Astrocyte (in vitro differentiated cells and primary cell): ENCODE measurements around the gene MIA3. TPM values are rescaled to one million over a fixed set of nuclear protein-coding genes. Genes with fewer than 3 reads are reported as not detected.
A peak's percentile ranks its signal among the peaks of the same experiment; 100 is the strongest.

Experiments
- DNase-seq: peaks from one replicate; pipeline ENCODE4 v3.0.0-alpha.2; 2010; ENCODE audit warnings: low read depth
- FAIRE-seq: peaks from 2 replicates; lab custom pipeline; 2011; peaks lifted over from hg19 to GRCh38; lab: Jason Lieb, UNC
- H2AFZ ChIP-seq: 2 replicates; pipeline ENCODE4 v1.6.0; 2012; ENCODE audit warnings: low read depth, low read length, inconsistent platforms
- H3K27ac ChIP-seq: 2 replicates; pipeline ENCODE4 v1.5.1; 2011; ENCODE audit warnings: low read depth, low read length, inconsistent platforms
- H3K27me3 ChIP-seq: 2 replicates; pipeline ENCODE4 v1.6.0; 2011; ENCODE audit warnings: low read length, inconsistent platforms; ENCODE audit not compliant: insufficient read depth
- H3K36me3 ChIP-seq: 2 replicates; pipeline ENCODE4 v1.5.1; 2011; ENCODE audit warnings: low read length, inconsistent platforms; ENCODE audit not compliant: insufficient read depth
- H3K4me1 ChIP-seq: 2 replicates; pipeline ENCODE4 v1.5.1; 2011; ENCODE audit warnings: low read length, inconsistent platforms; ENCODE audit not compliant: insufficient read depth
- H3K4me2 ChIP-seq: 2 replicates; pipeline ENCODE4 v1.6.0; 2012; ENCODE audit warnings: low read length, inconsistent platforms
- H3K4me3 ChIP-seq: 2 replicates; pipeline ENCODE4 v1.5.1; 2011; ENCODE audit warnings: low read depth, mild to moderate bottlenecking, low read length, inconsistent platforms; ENCODE audit not compliant: insufficient read depth
- H3K79me2 ChIP-seq: 2 replicates; pipeline ENCODE4 v1.6.0; 2012; ENCODE audit warnings: mild to moderate bottlenecking, low read length, inconsistent platforms; ENCODE audit not compliant: insufficient read depth
- H3K9ac ChIP-seq: 2 replicates; pipeline ENCODE4 v1.6.0; 2012; ENCODE audit warnings: mild to moderate bottlenecking, low read length, inconsistent platforms
- H3K9me3 ChIP-seq: 2 replicates; pipeline ENCODE4 v1.5.1; 2012; ENCODE audit warnings: low read depth, mild to moderate bottlenecking, low read length, inconsistent platforms; ENCODE audit not compliant: insufficient read depth
- H4K20me1 ChIP-seq: 2 replicates; pipeline ENCODE4 v1.6.0; 2012; ENCODE audit warnings: low read length, inconsistent platforms; ENCODE audit not compliant: insufficient read depth
- H3K27ac Mint-ChIP-seq: one replicate; pipeline ENCODE4 v1.8.0; 2021; ENCODE audit warnings: mild to moderate bottlenecking, mixed read lengths; ENCODE audit not compliant: unreplicated experiment
- H3K27me3 Mint-ChIP-seq: one replicate; pipeline ENCODE4 v1.8.0; 2021; ENCODE audit warnings: low read depth, mixed read lengths; ENCODE audit not compliant: unreplicated experiment
- H3K36me3 Mint-ChIP-seq: one replicate; pipeline ENCODE4 v1.8.0; 2021; ENCODE audit warnings: low read depth, mixed read lengths; ENCODE audit not compliant: unreplicated experiment
- H3K4me1 Mint-ChIP-seq: one replicate; pipeline ENCODE4 v1.8.0; 2021; ENCODE audit warnings: low read depth, mixed read lengths; ENCODE audit not compliant: unreplicated experiment
- H3K4me3 Mint-ChIP-seq: one replicate; pipeline ENCODE4 v1.8.0; 2021; ENCODE audit warnings: mild to moderate bottlenecking, moderate library complexity, mixed read lengths; ENCODE audit not compliant: unreplicated experiment
- H3K9me3 Mint-ChIP-seq: one replicate; pipeline ENCODE4 v1.8.0; 2021; ENCODE audit warnings: mild to moderate bottlenecking, mixed read lengths; ENCODE audit not compliant: unreplicated experiment
- EZH2 ChIP-seq: IDR thresholded peaks from 2 replicates; pipeline ENCODE4 v1.6.1; 2012; ENCODE audit warnings: mild to moderate bottlenecking, low read length, inconsistent platforms; ENCODE audit not compliant: insufficient read depth
- total RNA-seq: library from RNA; stranded (reverse); gene quantifications from 2 replicates; pipeline ENCODE4 v1.2.1, GENCODE V29; 2021
- TF ChIP-seq, protein P1 (sequence below): IDR thresholded peaks from 2 replicates; pipeline ENCODE4 v1.5.1; 2011; ENCODE audit warnings: low read depth, mild to moderate bottlenecking, inconsistent platforms, low read length, moderate library complexity; ENCODE audit not compliant: insufficient read depth

Gene MIA3
- total RNA-seq, 1 donor from 2014 or later, result 63.5 TPM

GRCh38 chr1:222704260-222704659 lies 86.4 kb downstream of the MIA3 start:
- no peak for TF ChIP-seq EZH2
- TF ChIP-seq, protein P1, sequence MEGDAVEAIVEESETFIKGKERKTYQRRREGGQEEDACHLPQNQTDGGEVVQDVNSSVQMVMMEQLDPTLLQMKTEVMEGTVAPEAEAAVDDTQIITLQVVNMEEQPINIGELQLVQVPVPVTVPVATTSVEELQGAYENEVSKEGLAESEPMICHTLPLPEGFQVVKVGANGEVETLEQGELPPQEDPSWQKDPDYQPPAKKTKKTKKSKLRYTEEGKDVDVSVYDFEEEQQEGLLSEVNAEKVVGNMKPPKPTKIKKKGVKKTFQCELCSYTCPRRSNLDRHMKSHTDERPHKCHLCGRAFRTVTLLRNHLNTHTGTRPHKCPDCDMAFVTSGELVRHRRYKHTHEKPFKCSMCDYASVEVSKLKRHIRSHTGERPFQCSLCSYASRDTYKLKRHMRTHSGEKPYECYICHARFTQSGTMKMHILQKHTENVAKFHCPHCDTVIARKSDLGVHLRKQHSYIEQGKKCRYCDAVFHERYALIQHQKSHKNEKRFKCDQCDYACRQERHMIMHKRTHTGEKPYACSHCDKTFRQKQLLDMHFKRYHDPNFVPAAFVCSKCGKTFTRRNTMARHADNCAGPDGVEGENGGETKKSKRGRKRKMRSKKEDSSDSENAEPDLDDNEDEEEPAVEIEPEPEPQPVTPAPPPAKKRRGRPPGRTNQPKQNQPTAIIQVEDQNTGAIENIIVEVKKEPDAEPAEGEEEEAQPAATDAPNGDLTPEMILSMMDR, result no peak
- no peak for FAIRE-seq
- H3K27me3 Mint-ChIP-seq, result no peaks in the 10 kb centered on the region
- no peak overlapping the region for H3K27ac Mint-ChIP-seq
- H2AFZ ChIP-seq, result no peak overlapping the region
- no peaks in the 10 kb centered on the region for H3K27me3 ChIP-seq
- H3K9ac ChIP-seq, result no peak overlapping the region
- H4K20me1 ChIP-seq, result peaks cover 28% of the 10 kb centered on the region
- peaks cover 14% of the 10 kb centered on the region for H3K36me3 Mint-ChIP-seq
- DNase-seq, result no peak
- no peaks in the 10 kb centered on the region for H3K9me3 Mint-ChIP-seq
- H3K4me1 Mint-ChIP-seq, result peaks cover 4% of the 10 kb centered on the region
- no peak overlapping the region for H3K4me2 ChIP-seq
- no peak overlapping the region for H3K4me3 Mint-ChIP-seq
- no peak overlapping the region for H3K27ac ChIP-seq
- peaks cover 11% of the 10 kb centered on the region for H3K36me3 ChIP-seq
- H3K9me3 ChIP-seq, result no peaks in the 10 kb centered on the region
- H3K79me2 ChIP-seq, result peaks cover 68% of the 10 kb centered on the region
- no peaks in the 10 kb centered on the region for H3K4me1 ChIP-seq
- H3K4me3 ChIP-seq, result no peak overlapping the region

DNA sequence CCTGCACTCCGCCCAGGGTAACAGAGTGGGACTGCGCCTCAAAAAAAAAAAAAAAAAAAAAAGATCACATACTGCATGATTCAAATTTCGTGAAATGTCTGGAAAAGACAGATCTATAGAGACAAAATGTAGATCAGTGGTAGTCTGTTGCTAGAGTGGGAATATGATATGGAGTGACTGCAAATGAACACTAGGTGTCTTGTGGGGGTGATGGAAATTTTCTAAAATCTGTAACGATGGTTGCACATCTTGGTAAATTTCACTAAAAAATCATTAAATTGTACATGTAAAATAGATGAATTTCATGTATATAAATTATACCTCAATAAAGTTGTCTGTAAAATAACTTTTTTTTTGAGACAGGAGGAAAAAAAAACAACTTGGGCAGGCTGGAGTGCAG lies 88.9 kb downstream of the MIA3 start:
- Mint-ChIP-seq H3K4me3 (no peak overlapping the region), H3K27ac (no peak overlapping the region), H3K4me1 (peaks cover 14% of the 10 kb centered on the region), H3K36me3 (peaks cover 7% of the 10 kb centered on the region), H3K27me3 (no peaks in the 10 kb centered on the region), H3K9me3 (no peaks in the 10 kb centered on the region)
- Histone ChIP-seq H3K27me3 (no peaks in the 10 kb centered on the region), H2AFZ (no peak overlapping the region), H4K20me1 (peaks cover 28% of the 10 kb centered on the region), H3K36me3 (peaks cover 6% of the 10 kb centered on the region), H3K4me2 (no peak overlapping the region), H3K9ac (no peak overlapping the region), H3K27ac (no peak overlapping the region), H3K9me3 (no peaks in the 10 kb centered on the region), H3K4me1 (peaks cover 7% of the 10 kb centered on the region), H3K4me3 (no peak overlapping the region), H3K79me2 (peaks cover 87% of the 10 kb centered on the region)
- TF ChIP-seq, protein P1, result no peak
- TF ChIP-seq EZH2, result no peak
- FAIRE-seq, result no peak
- DNase-seq, result no peak

GRCh38 chr1:222709700-222710153 lies 91.8 kb downstream of the MIA3 start:
- H3K27ac ChIP-seq, result no peak overlapping the region
- H3K4me3 Mint-ChIP-seq, result peak overlapping the region; percentile 97
- TF ChIP-seq, protein P1, result no peak
- TF ChIP-seq EZH2, result no peak

More at GRCh38 chr1:222709700-222710153, 91.8 kb downstream of the MIA3 start:
- Histone ChIP-seq H3K9me3 (no peaks in the 10 kb centered on the region), H2AFZ (no peak overlapping the region), H3K36me3 (no peaks in the 10 kb centered on the region), H3K27me3 (no peaks in the 10 kb centered on the region), H3K4me1 (peaks cover 10% of the 10 kb centered on the region), H3K4me3 (no peak overlapping the region), H3K9ac (no peak overlapping the region), H3K79me2 (peaks cover 85% of the 10 kb centered on the region), H3K4me2 (peak overlapping the region; percentile 86), H4K20me1 (peaks cover 21% of the 10 kb centered on the region)
- no peaks in the 10 kb centered on the region for H3K9me3 Mint-ChIP-seq
- peaks cover 14% of the 10 kb centered on the region for H3K4me1 Mint-ChIP-seq
- no peak overlapping the region for H3K27ac Mint-ChIP-seq
- FAIRE-seq, result no peak
- H3K36me3 Mint-ChIP-seq, result peaks cover 3% of the 10 kb centered on the region
- no peak for DNase-seq
- no peaks in the 10 kb centered on the region for H3K27me3 Mint-ChIP-seq
